HG02571 (cell line): ENCODE data around the gene TBC1D5.
A peak's percentile ranks its signal among the peaks of the same experiment; 100 is the strongest.
"Not testable (repeated sequence)": the region's sequence is repeated elsewhere in the genome, so short reads cannot be mapped to it uniquely, and the experiment has no call there.

Experiments used
- ATAC-seq: cut with Tn5 transposase; IDR thresholded peaks from one replicate; pipeline ENCODE4 v1.9.1; 2021; ENCODE audit warnings: mild to moderate bottlenecking, moderate library complexity; ENCODE audit not compliant: unreplicated experiment

TBC1D5 gene

DNA sequence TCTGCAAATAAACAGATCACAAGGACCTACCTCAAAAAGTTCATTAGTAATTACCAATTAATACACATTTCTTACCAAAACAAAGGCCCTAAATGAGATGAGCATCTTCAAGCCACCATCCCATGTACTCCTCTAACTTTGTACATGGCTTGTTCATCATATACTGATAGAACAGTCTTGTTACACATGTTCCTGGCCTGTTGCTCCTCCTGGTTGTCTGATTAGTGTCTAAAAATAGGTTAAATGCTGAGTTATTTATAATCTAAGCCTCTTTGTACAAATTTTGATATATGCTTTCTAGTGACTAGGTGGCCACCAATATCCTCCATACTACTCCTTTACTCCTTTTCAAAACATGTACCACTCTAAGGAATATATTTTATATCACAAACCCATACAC, 25.0 kb downstream of the TBC1D5 start:
- no peak for ATAC-seq

DNA sequence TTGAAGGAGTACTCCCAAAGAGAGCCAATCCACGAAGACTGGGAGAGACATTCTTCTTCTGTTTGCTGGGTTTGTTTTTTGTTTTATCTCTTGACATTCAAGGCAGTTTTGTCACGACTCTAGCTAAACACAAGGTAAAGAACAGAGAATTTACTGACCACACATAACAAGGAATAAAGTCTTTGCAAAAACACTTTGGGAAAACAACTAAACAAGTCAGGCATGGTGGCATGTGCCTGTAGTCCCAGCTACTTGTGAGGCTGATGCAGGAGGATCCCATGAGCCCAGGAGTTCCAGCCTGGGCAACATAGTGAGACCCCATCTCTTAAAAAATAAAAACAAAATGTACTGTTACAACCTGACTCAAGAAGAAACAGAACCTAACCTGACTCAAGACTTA, 28.0 kb downstream of the TBC1D5 start:
- ATAC-seq = no peak

DNA sequence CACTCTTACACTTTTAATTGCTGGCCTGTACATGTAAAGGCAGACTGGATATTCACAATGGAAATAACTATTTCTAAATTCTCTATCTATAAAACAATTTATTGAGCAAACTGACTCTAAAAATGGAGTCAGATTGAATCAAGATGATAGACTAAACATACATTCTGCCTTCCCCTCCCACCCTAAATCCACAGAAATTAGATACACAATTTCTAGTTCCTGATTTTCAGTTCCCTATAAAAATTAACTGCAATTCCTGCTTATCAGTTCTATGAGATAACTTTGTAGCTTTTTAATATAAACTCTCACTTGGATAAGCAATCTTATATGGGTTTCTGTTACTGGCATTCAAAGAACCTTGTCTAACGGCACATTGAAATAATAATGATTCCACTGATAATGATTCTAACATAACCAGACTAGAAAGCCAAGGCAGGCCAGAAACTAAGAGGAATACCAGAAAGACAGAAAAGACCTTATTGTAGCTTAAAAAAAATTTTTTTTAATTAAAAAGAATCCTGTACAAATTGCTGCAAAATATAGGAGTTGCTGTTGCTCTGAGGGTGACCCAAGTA, 33.1 kb downstream of the TBC1D5 start:
- ATAC-seq = no peak

DNA sequence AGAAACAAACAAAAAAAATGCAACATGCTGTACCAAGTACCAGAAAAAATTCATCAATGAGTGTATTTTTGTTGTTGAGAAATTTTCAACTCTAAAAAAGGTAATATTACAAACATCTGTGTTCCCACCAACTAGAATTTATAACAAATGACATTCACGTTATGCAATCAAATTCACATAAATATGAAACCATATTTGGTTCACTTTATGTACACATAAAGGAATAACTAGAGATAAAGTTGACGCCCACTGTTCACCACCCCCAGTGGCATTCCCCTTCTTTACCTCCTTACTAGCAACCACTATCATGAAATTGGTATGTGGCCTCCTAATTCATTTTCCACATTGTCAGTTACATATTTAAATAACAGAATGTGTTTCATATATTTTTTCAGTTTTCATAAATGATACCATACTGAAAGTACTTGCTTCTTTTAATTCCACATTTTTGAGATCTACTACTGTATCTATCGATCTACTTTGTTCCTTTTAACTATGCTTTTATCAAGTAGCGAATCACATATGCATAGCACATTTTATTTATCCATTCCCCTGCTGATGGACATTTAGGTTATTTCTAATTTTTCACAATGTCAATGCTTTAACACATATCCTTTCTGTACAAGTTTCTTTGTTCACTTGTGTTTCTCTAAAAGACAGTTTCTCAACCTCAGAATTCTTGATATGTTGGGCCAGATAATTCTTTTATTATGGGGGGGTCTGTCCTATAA, 34.5 kb downstream of the TBC1D5 start:
- no peak for ATAC-seq

DNA sequence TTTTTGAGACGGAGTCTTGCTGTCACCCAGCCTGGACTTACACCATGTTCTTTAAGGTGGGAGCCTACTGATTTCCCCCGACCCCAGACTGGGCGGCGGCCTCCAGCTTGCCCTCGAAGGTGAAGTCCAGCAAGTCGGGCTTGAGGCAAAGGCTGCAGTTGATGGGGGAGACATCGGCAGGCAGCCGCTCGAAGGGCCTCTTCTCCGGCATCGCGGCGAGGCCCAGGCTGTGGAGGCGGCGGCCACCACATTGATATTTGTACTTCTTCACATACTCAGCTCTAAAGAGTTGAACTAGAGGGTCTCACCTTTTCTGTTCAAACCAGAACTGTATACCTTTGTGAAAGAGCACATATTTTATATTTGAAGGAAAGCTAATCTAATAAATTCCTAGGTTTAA, 36.4 kb downstream of the TBC1D5 start:
- ATAC-seq = not testable (repeated sequence)

- ATAC-seq = not testable (repeated sequence)
These were observed 42.6 kb downstream of the TBC1D5 start for GRCh38 chr3:17699815-17700214.

- not testable (repeated sequence) for ATAC-seq
These were observed 46.8 kb downstream of the TBC1D5 start for GRCh38 chr3:17695665-17696064.

DNA sequence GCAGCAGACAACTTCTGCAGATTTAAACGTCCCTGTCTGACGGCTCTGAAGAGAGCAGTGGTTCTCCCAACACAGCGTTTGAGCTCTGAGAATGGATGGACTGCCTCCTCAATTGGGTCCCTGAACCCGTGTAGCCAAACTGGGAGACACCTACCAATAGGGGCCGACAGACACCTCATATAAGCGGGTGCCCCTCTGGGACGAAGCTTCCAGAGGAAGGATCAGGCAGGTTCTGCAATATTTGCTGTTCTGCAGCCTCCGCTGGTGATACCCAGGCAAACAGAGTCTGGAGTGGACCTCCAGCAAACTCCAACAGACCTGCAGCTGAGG, 48.8 kb downstream of the TBC1D5 start:
- not testable (repeated sequence) for ATAC-seq

GRCh38 chr3:17692846-17693669, 49.4 kb downstream of the TBC1D5 start:
- ATAC-seq = not testable (repeated sequence)

DNA sequence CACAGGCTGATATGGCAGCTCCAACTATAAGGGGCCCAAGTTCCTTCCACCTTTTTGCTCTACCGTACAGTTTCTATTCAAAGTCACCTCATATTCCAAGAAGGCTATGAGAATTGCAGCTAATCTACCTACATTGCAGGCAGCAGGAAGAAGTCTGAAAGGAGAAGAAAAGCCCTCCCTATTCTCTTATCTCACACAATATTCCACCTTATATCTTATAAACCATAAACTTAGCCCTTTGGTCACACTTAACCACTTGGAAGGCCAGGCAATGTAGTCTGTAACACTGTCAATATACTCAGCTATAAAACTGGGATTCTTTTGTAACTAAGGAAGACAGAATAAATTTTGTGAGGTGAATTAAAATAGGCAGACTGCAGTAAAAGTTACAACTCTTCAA, 54.9 kb downstream of the TBC1D5 start:
- ATAC-seq = no peak

GRCh38 chr3:17686613-17687012, 55.8 kb downstream of the TBC1D5 start:
- ATAC-seq = no peak

GRCh38 chr3:17683542-17684207, 58.8 kb downstream of the TBC1D5 start:
- no peak for ATAC-seq

- no peak for ATAC-seq
These were observed 61.9 kb downstream of the TBC1D5 start for GRCh38 chr3:17680530-17680929.

- peak; percentile 70 for ATAC-seq
These were observed 64.2 kb downstream of the TBC1D5 start for GRCh38 chr3:17678116-17678741.

GRCh38 chr3:17674082-17674686, 68.2 kb downstream of the TBC1D5 start:
- ATAC-seq = no peak

DNA sequence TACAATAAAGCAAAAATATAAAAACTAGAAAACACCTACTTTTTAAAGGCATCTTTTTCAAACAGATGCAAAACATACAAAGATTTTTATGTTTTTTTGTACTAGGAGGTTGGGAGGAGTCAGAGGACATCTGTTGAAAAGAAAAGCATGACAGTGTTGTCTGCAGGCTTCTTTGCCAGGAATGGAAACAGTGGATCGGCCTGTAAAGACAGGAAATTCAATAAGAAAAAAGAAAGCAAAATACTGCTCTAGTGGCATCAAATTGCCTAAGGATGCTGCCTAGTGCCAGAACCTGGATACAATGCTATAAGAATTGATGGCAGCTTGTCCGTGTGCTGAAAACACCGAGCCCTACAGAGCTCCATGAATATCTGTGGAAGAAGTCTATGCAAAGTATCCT, 69.9 kb downstream of the TBC1D5 start:
- no peak for ATAC-seq

DNA sequence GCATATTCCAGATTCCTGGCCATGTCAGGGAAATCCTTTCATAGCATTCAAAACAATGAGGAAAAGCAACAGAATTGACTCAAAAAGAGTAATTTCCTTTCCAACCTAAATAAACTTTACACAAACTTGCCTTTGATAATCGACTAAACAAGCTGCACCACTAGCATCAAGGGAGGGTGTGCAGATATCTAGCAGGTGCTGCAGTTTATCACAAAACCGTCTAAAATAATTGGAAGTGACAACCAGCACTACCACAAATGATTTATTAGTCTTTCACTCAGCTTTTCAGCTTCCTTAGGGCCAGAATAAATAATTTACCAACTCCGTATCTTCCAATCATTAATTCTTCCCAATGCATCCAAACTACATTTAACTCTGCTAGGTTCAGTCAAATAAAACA, 71.7 kb downstream of the TBC1D5 start:
- no peak for ATAC-seq

- no peak for ATAC-seq
These were observed 77.5 kb downstream of the TBC1D5 start for GRCh38 chr3:17664923-17665322.

- ATAC-seq = no peak
These were observed 86.2 kb downstream of the TBC1D5 start for GRCh38 chr3:17656264-17656663.

DNA sequence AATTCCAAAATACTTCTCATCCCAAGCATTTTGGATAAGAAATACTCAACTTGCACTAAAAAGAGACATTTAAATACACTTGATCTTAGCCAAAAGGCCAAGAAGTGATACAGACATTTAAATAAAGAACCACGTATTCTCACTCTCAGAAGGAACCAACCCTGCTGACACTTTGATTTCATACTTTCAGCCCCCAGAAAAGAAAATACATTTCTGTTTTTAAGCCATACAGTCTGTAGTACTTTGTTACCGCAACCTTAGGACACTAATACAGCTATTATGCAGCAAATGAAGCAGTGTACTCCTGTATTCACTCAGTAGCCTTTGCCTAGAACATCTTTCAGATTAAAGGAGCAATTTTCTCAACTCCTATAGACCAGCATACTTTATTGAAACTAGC, 86.7 kb downstream of the TBC1D5 start:
- no peak for ATAC-seq

DNA sequence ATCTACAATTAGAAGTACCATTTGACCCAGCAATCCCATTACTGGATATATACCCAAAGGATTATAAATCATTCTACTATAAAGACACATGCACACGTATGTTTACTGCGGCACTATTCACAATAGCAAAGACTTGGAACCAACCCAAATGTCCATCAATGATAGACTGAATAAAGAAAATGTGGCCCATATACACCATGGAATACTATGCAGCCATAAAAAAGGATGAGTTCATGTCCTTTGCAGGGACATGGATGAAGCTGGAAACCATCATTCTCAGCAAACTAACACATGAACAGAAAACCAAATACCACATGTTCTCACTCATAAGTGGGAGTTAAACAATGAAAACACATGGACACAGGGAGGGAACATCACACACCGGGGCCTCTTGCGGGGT, 92.7 kb downstream of the TBC1D5 start:
- ATAC-seq = not testable (repeated sequence)
